Omental fat pad (tissue), 4 donors: ENCODE measurements around the gene VWC2L. TPM values are rescaled to one million over a fixed set of nuclear protein-coding genes. Genes with fewer than 3 reads are reported as not detected.

ENCODE experiments used
- ATAC-seq: fragments of 150-250 bp; one replicate; pipeline ENCODE4 v1.9.1; 2016; ENCODE audit warnings: mild to moderate bottlenecking, moderate library complexity; ENCODE audit not compliant: low FRiP score
- DNase-seq: peaks from one replicate; pipeline ENCODE4 v3.0.0-alpha.2; 2019; ENCODE audit warnings: low spot score
- CTCF ChIP-seq, 3 donors: fragments of 450-650 bp; IDR thresholded peaks; one replicate each; pipeline ENCODE4 v1.5.1; 2016 to 2017; ENCODE audit warnings: antibody characterized with exemption in 3 of 3, mild to moderate bottlenecking in 3 of 3, moderate library complexity in 2 of 3
- total RNA-seq, 4 donors: library from RNA; depleted of rRNA; stranded (reverse); fragments of >200 nt; gene quantifications; one replicate each; pipeline ENCODE4 v1.1.0, GENCODE V29; 2016

The VWC2L gene
- total RNA-seq, 4 donors from 2014 or later = not detected

DNA sequence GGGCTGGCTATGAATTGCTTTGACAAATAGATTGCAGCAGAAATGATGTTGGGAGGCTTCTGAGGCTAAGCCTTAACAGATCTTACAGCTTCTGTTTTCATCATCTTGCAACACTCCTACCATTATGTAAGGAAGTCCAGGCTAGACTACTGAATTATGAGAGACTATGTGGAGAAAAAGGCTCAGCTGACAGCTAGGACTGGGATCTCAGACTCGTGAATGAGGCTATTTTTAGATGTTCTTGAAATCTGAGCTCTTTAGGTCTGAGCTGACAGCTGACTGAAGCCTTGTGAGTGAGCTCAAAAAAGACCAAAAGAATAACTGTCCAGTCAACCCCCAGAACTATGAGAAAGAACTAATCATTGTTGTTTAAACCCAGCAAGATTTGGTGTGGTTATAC, 70.3 kb downstream of the VWC2L start:
- no peak for DNase-seq
- ATAC-seq = peak; percentile 49
- no peak for TF ChIP-seq CTCF (IDR thresholded peaks at IDR 0.05)

- ATAC-seq (no peak), DNase-seq (no peak)
- TF ChIP-seq CTCF (IDR thresholded peaks at IDR 0.05) = no peak
Measured at GRCh38 chr2:214482728-214483127, 71.9 kb downstream of the VWC2L start.

DNA sequence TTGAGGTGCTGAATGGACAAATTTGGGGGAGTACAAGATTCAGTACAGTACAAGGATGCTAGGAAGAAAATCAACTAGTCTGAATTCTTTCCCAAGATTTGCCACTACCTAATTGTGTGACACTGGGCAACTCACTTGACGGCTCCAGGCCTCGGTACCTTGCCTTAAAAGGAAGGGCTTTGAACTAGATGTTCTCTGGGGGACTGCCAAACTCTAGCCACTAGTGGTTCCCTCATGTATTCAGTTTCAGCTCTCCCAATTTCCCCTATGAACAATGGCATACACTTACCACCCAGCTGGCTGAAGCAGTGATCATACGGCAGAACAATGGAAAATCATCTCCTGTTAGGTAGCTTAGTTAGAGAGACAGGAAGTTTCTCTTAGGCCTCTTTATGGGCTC, 73.4 kb downstream of the VWC2L start:
- DNase-seq = no peak
- no peak for TF ChIP-seq CTCF (IDR thresholded peaks at IDR 0.05)
- ATAC-seq = peak; percentile 24

DNA sequence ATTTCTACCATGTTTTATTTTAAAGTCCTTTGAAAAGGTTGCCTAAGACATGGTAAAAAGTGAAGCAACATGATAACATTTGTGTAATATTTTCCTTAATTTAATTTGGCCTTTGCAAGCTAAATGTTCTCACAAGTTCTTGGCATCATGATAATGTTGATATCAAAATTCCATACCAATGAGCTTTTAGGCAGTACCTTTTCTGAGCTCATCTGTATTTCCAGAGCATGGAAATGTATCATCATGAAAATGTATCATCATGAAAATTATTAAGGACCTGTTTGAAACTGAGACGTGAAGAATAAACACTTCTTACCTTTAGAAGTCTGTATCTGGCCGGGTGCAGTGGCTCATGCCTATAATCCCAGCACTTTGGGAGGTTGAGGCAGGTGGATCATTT, 73.8 kb downstream of the VWC2L start:
- no peak for TF ChIP-seq CTCF (IDR thresholded peaks at IDR 0.05)
- DNase-seq = no peak
- ATAC-seq = peak; percentile 83

DNA sequence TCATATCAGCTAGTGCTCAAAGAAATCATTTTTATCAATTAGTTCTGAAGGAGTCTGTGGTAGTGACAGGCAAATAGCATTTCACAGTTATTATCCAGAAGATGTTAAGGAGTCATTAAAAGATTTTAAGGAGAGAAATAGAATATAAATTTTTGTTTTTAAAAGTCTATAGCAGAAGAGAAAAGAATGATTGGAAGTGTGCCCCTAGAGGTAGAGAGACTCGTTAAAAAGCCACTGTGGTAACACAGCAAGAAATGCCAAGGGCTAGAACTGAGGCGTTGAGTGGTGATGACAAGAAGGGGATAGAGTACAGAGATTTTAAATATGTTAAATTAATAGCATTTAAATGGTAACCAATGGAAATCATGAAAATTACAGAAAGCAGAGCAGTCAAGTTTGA, 78.3 kb downstream of the VWC2L start:
- TF ChIP-seq CTCF (IDR thresholded peaks at IDR 0.05) = no peak
- no peak for ATAC-seq
- no peak for DNase-seq

- DNase-seq (no peak), ATAC-seq (no peak)
- TF ChIP-seq CTCF (IDR thresholded peaks at IDR 0.05) = no peak
Measured at GRCh38 chr2:214489702-214490101, 78.8 kb downstream of the VWC2L start.

DNA sequence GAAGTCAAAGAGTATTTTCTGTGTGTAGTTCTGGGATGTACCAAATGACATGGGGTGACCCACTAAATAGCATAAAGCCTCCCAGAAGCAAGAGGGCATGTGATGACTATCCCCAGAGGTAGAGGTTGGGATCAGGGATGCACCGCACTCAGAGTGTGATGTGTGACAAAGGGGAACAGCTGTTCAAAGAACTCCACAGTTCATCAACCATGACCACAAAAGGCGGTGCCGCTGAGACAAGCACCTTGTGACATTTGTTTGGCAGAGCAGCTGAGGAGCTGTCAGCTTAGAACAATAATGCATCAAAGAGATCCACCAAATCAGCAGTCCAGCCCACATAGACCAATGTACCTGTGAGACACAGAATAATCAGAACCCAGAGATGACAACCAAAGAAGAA, 81.3 kb downstream of the VWC2L start:
- ATAC-seq = no peak
- DNase-seq = no peak
- TF ChIP-seq CTCF (IDR thresholded peaks at IDR 0.05) = no peak
